HG03135 (cell line): ENCODE measurements around the gene CBFA2T3.

ENCODE experiments used
- ATAC-seq: cut with Tn5 transposase; IDR thresholded peaks from one replicate; pipeline ENCODE4 v1.9.1; 2021; ENCODE audit warnings: mild to moderate bottlenecking, moderate library complexity; ENCODE audit not compliant: unreplicated experiment

CBFA2T3 gene

DNA sequence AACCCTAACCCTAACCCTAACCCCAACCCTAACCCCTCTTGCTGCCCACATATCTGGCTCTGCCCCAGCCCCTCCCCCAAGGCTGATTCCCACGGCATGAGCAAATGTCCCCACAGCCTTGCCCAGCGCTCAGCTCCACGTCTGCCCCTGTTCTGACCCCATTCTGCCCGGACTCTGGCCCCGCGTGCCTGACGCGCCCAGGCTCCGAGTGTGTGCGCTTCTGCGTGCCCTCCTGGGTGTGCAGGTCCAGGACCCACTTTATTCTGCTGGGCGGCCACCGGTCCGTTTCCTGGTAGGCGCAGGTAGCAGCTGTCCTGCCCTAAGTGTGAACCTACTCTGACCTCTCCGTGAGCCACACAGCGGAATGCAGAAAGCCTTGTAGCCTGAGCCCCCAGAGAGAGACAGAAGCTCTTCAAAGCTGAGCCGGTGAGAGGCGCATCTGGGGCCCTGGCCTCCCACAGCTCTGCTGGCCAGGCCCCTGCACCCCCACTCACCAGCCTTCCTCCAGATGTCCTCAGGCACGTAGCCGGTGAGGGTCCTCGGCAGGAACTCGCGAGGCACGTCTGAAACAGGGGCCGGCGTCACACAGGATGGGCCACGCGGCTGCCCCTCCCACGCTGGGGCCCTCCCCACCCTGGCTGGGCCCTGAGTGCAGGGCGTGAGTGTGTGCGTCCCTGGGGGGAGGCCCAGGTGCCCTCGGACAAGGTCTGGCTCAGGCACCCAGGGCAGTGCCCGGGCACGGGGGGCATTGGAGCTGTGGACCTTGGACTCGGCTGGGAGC, 96.6 kb downstream of the CBFA2T3 start:
- no peak for ATAC-seq

- no peak for ATAC-seq
Measured at GRCh38 chr16:88879788-88880055, 97.3 kb downstream of the CBFA2T3 start.

GRCh38 chr16:88878967-88879787, 97.8 kb downstream of the CBFA2T3 start:
- no peak for ATAC-seq

- ATAC-seq: no peak
Measured at GRCh38 chr16:88878356-88878755, 98.7 kb downstream of the CBFA2T3 start.

- ATAC-seq: no peak
Measured at GRCh38 chr16:88877564-88878289, 99.3 kb downstream of the CBFA2T3 start.

GRCh38 chr16:88876942-88877526, 100.0 kb downstream of the CBFA2T3 start:
- ATAC-seq: no peak

GRCh38 chr16:88875703-88876234, 101.2 kb downstream of the CBFA2T3 start:
- no peak for ATAC-seq

DNA sequence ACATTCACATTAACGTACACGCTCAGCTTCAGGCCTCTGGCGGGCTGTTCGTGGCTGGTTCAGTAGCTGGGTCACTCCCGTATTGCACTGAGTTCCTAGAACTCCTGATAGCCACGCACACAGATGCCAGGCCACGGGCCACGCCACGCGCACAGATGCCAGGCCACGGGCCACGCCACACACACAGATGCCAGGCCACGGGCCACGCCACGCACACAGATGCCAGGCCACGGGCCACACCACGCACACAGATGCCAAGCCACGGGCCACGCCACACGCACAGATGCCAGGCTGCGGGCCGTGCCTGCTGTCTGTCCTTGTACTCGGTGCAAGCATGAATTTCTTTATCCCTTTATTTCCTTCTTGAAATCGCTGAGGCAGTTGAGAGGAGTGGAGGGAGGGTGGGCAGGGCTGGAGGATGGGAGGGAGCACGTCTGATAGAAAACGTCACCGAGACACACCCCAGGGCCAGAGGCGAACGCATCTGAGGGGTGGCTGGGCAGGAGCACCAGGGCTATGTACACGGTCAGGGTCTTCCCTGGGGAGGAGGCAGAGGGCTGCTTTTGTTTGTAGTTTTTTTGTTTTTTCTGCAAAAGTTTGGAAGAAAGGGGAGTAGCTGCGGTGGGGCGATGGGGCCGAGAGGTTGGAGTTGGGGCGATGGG, 101.9 kb downstream of the CBFA2T3 start:
- no peak for ATAC-seq

DNA sequence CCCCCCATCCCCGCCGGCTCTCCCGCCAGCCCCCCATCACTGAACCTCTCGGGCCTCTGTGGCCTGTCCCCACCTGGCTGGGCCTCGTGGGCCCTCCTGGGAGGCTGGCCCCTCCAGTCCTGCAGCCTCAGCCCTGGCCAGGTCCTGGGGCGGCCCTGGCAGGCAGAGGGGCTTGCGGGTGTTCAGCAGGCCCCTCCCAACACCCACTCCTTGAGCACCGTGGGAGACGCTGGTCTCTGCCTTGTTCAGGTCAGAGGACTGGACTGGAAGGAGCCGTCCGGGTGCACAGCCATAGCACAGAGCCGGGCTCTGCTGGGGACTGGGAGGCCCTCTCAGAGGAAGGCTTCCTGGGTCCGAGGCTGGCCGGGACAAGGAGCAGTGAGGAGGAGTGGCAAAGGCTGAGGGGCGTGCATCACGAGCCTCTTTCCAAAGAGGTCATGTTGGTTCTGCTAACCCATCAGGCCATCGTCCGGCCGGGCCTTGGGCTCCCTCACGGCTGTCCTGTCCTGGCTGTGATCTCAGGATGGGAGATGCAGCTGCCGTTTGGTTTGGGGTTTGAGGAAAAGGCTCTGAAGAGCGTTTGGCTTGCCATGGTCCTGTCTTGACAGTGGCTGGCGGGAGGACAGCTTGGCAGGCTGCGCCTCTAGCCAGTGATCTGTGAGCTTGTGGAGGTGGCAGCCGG, 104.2 kb downstream of the CBFA2T3 start:
- no peak for ATAC-seq

DNA sequence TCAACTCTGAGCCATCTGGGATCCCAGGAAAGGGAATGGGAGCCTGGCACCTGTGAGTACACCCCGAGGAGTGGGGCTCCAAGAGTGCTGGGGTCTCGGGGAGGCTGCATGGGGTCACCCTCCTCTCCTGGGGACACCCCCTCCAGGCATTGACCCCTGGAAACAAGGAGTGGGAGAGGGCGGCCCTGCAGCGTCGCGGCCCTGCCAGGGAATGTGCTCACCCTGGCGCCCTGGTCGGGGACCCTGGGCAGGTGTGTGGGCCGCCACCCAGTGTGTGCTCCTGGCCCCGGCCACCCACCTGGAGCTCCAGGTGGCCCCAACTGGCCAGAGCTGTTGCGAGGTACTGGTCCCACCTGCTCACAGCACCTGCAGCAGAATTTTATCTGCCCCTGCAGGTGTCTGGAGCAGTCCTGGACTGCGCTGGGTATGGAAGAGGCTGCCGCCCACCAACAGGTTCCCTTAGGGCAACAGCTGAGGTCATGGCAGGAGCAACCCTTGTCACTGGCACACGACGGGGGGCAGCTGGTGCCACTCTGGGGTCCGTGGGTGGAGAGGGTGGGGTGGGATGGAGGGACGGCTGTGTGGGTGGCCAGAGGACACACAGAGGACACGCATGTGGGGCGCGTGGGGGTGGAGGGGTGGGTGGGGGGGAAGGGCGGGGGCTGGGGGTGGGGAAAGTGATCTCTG, 105.1 kb downstream of the CBFA2T3 start:
- ATAC-seq: no peak

GRCh38 chr16:88871349-88871702, 105.7 kb downstream of the CBFA2T3 start:
- ATAC-seq: no peak

DNA sequence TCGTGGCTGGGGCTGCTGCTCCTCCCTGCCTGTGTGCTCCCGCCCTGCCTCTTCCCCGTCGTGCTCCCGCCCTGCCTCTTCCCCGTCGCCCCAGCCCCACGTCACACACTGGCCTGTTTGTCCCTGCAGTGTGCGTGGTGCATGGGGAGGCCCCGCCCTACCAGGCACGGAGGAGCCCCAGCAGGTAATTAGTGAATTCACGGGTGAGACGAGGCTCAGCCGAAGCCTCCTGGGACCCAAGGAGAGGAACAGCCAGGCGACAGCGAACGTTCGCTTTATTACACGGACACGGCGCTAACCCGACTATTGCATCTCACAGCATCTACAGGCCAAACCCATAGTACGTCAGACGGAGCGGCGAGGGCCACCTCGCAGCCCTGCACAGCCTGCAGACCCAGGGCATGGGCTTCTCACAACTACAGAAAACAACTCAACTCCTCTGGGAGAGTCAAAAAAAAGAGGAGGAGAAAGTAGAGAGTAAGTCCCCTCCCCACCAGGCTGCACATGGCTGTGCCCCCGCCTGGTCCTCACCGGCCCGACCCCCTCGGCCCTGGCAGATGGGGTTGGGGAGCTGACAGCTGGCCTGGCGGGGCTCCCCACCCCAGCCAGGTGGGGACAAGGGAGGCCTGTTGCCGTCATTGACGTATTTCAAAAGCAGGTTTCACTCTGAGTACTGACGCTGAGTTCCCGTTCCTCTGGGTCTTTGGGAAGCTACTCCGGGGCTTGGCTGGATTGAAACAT, 106.2 kb downstream of the CBFA2T3 start:
- no peak for ATAC-seq

DNA sequence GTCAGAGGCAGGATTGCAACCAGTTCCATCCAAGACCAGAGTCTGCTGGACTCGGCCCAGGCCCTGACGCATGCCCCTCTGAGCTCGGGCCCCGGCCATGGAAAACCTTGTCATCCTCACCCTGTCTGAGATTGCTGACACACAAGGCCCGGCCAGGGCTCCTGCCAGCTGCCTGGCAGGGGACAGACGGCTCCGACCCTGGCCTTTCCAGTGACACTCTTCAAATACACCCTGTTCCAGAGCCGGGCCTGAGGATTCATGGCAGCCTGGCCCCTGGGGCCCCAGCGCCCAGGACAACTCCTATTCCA, 107.4 kb downstream of the CBFA2T3 start:
- ATAC-seq: no peak

DNA sequence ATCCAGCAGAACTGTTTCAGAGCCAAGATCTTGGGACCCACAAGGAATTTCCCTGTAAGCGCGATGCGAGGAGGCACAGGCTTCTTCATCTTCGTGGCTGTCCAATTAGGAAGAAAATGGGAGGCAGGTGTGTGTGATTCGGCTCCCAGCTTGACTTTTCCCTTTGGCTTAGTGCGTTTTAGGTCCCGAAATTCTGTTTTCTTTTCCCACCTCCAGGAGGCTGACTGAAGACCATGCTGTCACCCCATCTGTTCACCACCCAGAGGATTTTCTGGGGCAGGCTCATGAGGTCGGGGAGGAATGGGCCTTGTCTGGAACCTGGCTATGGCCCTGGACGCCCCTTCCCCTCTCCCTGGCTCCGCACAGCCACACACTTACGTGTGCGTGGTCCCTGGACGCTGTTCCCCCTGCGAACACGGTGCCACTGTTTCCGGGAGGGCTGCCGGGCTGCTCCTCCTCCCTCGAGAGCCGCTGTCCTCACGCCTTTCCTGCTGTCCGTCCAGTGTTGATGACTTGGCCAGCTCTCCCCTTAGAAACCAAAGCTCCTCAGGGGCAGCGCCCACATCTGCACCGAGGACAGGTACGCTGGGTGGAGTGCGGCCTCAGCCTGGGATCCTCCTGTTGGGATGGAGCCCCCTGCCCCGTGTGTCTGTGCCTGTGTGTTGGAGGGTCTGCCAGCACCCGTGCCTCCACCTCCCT, 107.9 kb downstream of the CBFA2T3 start:
- no peak for ATAC-seq

GRCh38 chr16:88867581-88868246, 109.3 kb downstream of the CBFA2T3 start:
- no peak for ATAC-seq

GRCh38 chr16:88866151-88866920, 110.7 kb downstream of the CBFA2T3 start, which contains the start of gene PABPN1L:
Gene PABPN1L (minus strand): TSS chr16:88866660. CDS start chr16:88866606, 54 bp downstream.
- ATAC-seq: no peak

- ATAC-seq: no peak
Measured at GRCh38 chr16:88865742-88866141, 111.3 kb downstream of the CBFA2T3 start.
